Activated CD8-positive, alpha-beta memory T cell treated with anti-CD3 and anti-CD28 coated beads, Interleukin-2, amount 10 ng/mL, durations not matched to agents 7 days and 5 days (primary cell): ENCODE results near the gene NR2C2AP. TPM values are rescaled to one million over a fixed set of nuclear protein-coding genes. Genes with fewer than 3 reads are reported as not detected.
A peak's percentile ranks its signal among the peaks of the same experiment; 100 is the strongest.

Experiments used
- ATAC-seq: fragments of 150-1000 bp; cut with Tn5 transposase; one replicate; pipeline ENCODE4 v1.10.0; 2021; ENCODE audit warnings: moderate library complexity
- CTCF ChIA-PET: fragments of 350-600 bp; sonication (Branson Sonifier 250); formaldehyde crosslinking; loops from one replicate; lab custom pipeline; 2021; ENCODE audit warnings: antibody characterized with exemption; lab: Charles Lee
- DNase-seq: peaks from one replicate; pipeline ENCODE4 v3.0.0-alpha.2; 2020
- H3K27ac Mint-ChIP-seq: one replicate; pipeline ENCODE4 v1.8.0; 2021; ENCODE audit warnings: mild to moderate bottlenecking, mixed read lengths
- H3K27me3 Mint-ChIP-seq: one replicate; pipeline ENCODE4 v1.8.0; 2021; ENCODE audit warnings: mixed read lengths
- H3K36me3 Mint-ChIP-seq: one replicate; pipeline ENCODE4 v1.8.0; 2021; ENCODE audit warnings: mild to moderate bottlenecking, mixed read lengths
- H3K4me1 Mint-ChIP-seq: one replicate; pipeline ENCODE4 v1.8.0; 2021; ENCODE audit warnings: mixed read lengths
- H3K4me3 Mint-ChIP-seq: one replicate; pipeline ENCODE4 v1.8.0; 2021; ENCODE audit warnings: mild to moderate bottlenecking, moderate library complexity, mixed read lengths
- H3K9me3 Mint-ChIP-seq: one replicate; pipeline ENCODE4 v1.8.0; 2022; ENCODE audit warnings: low read depth, mixed read lengths
- total RNA-seq, 2 experiments: library from RNA; stranded (reverse); gene quantifications; one replicate each; pipeline ENCODE4 v1.2.3, GENCODE V29; 2021

NR2C2AP gene
- 10 to 100 TPM; 32.8 to 33.0 TPM for total RNA-seq

DNA sequence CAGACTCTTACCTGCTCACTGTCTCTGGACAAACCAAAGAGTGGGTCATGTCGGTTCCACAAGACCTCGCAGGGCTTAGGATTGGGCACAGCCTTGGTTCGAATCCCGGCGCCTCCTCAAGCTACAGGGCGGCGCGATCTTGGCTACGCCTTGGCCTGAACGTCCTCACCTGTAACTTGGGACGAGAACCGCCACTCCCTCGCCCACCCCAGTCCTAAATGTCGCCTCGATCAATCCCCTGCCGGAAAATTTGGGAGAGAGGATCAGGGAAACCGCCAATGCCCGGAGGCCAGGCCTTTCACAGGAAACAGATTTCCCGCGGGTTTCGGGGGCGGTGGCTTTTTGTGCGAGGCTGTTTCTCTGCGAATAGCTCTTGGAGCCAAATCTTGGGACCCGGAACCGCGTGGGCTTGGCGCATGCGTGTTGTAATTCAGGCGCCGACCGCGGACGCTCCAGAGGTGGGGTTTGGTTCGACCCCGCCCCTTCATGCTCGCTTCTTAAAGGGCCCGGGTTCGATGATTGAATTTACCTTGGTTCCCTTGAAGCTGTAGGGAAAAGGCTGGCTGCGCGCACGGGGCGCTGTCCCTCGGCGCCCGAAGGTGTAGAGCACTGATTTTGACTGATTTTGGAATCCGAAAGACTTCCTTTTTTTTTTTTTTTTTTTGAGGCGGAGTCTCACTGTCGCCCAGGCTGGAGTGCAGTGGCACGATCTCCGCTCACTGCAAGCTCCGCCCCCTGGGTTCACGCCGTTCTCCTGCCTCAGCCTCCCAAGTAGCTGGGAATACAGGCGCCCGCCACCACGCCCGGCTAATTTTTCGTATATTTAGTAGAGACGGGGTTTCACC is at the start of gene NR2C2AP:
Gene NR2C2AP (minus strand): TSS at position 403 of the 845 bp plus-strand sequence. CDS start 354 bp downstream, at position 49.
- peak; percentile 95 for DNase-seq
- CTCF ChIA-PET = interaction anchor here (0.8 to 3.1 kb wide), 6 partner anchors 11 to 164 kb away, joined by 3 to 29 read pairs (median 8); partner anchors contain the start of genes BORCS8 and RFXANK
- Mint-ChIP-seq H3K27ac (peak within 1 kb of the TSS; percentile 90), H3K4me3 (peak within 1 kb of the TSS; percentile 93), H3K4me1 (peaks cover 39% of the 10 kb centered on the region), H3K9me3 (no peaks in the 10 kb centered on the region), H3K36me3 (peaks cover 18% of the 10 kb centered on the region), H3K27me3 (no peaks in the 10 kb centered on the region)
- peak; percentile 95 for ATAC-seq

GRCh38 chr19:19250196-19250801 is 47.1 kb upstream of the NR2C2AP start:
- no peak overlapping the region for H3K27ac Mint-ChIP-seq
- H3K27me3 Mint-ChIP-seq = peaks cover 27% of the 10 kb centered on the region
- H3K4me3 Mint-ChIP-seq = no peak overlapping the region

DNA sequence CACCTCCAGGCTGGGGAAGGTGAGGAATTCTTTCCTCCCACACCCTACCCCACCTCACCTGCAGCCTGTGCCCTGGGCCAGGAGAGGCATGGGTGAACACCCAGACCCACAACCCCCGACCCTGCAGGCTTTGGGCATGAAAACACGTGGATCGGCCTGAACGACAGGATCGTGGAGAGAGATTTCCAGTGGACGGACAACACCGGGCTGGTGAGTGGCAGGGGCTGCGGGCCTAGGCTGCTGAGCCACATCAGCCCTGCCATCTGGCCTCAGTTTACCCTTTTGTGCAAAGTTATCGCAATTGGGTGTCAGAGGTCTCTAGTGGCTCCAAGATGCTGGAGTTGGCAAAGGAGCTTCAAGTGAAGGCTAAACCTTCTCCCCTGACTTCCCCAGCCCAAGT is 37.3 kb upstream of the NR2C2AP start:
- Mint-ChIP-seq H3K9me3 (peaks cover 6% of the 10 kb centered on the region), H3K27ac (no peak overlapping the region), H3K36me3 (no peaks in the 10 kb centered on the region), H3K27me3 (peaks cover 3% of the 10 kb centered on the region), H3K4me3 (no peak overlapping the region), H3K4me1 (no peaks in the 10 kb centered on the region)
- DNase-seq (no peak), ATAC-seq (no peak)
- CTCF ChIA-PET = no interaction called here

More at GRCh38 chr19:19250196-19250801, 47.1 kb upstream of the NR2C2AP start:
- H3K36me3 Mint-ChIP-seq = no peaks in the 10 kb centered on the region
- ATAC-seq (no peak), DNase-seq (no peak)
- no peaks in the 10 kb centered on the region for H3K9me3 Mint-ChIP-seq
- H3K4me1 Mint-ChIP-seq = no peaks in the 10 kb centered on the region
- CTCF ChIA-PET = no interaction called here

DNA sequence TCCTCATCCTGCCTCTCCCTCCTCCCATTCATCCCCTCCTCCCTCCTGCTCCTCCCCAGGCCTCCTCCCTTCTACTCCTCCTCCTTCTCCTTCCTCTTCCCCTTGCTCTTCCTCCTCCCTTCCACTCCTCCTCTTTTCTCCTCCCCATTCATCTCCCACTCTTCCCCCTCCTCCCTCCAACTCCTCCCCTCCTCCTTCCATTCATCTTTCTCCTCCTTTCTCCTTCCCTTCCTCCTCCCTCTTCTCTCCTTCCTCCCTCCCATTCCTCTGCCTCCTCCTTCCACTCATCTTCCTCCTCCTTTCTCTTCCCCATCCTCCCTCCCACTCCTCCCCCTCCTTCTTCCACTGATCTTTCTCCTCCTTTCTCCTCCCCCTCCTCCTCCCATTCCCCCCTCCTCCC is 36.5 kb upstream of the NR2C2AP start:
- no peaks in the 10 kb centered on the region for H3K36me3 Mint-ChIP-seq
- DNase-seq (no peak), ATAC-seq (no peak)
- H3K27ac Mint-ChIP-seq = no peak overlapping the region
- no peaks in the 10 kb centered on the region for H3K4me1 Mint-ChIP-seq
- peaks cover 6% of the 10 kb centered on the region for H3K9me3 Mint-ChIP-seq
- no peak overlapping the region for H3K4me3 Mint-ChIP-seq
- CTCF ChIA-PET = no interaction called here
- peaks cover 3% of the 10 kb centered on the region for H3K27me3 Mint-ChIP-seq

DNA sequence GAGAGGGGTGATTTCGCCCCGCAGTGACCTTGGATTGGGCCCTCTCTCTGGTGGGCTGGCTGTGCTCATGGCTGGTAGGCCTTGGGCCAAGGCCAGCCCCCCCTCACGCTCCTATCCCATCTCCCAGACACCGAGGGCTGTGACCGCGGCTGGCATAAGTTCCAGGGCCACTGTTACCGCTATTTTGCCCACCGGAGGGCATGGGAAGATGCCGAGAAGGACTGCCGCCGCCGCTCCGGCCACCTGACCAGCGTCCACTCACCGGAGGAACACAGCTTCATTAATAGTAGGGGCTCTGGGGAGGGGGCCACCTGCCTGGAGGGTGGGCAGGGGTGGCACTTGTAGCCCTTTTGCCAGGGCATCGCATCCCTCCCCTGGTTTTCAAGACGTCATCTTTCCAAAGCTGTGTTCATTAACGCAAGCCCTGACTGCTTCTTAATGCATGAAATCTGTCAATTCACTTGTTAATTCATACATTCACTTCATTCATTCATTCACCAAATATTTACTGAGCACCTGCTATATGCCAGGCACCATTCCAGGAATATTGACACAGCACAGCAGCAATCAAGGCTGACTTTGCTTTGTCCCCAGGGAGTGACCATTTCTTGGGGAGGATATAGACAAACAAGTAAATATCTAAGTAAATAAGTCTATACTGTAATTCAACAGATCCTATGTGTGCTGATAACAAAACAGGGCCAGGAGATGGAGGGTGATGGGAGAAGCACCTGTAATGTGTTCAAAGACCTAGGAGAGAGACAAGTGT is 35.1 kb upstream of the NR2C2AP start:
- ATAC-seq (no peak), DNase-seq (no peak)
- Mint-ChIP-seq H3K27me3 (peaks cover 3% of the 10 kb centered on the region), H3K4me1 (no peaks in the 10 kb centered on the region), H3K27ac (no peak overlapping the region), H3K36me3 (no peaks in the 10 kb centered on the region), H3K9me3 (peaks cover 6% of the 10 kb centered on the region), H3K4me3 (no peak overlapping the region)
- CTCF ChIA-PET = no interaction called here

GRCh38 chr19:19236173-19236572 is 33.0 kb upstream of the NR2C2AP start:
- ATAC-seq (no peak), DNase-seq (no peak)
- Mint-ChIP-seq H3K27ac (no peak overlapping the region), H3K4me1 (no peaks in the 10 kb centered on the region), H3K9me3 (peaks cover 6% of the 10 kb centered on the region), H3K36me3 (no peaks in the 10 kb centered on the region), H3K27me3 (peaks cover 6% of the 10 kb centered on the region), H3K4me3 (no peak overlapping the region)
- CTCF ChIA-PET = interaction anchor here (1.5 kb wide), 1 partner anchor 11 kb away, joined by 3 read pairs; no protein-coding TSS in a partner anchor

GRCh38 chr19:19234220-19234816 is 31.1 kb upstream of the NR2C2AP start:
- no peak overlapping the region for H3K4me3 Mint-ChIP-seq
- H3K9me3 Mint-ChIP-seq = peaks cover 6% of the 10 kb centered on the region
- DNase-seq (no peak), ATAC-seq (no peak)
- H3K27ac Mint-ChIP-seq = no peak overlapping the region
- no peaks in the 10 kb centered on the region for H3K4me1 Mint-ChIP-seq
- no peaks in the 10 kb centered on the region for H3K36me3 Mint-ChIP-seq
- CTCF ChIA-PET = interaction anchor here (1.6 kb wide), 1 partner anchor 60 kb away, joined by 4 read pairs; no protein-coding TSS in a partner anchor
- H3K27me3 Mint-ChIP-seq = peaks cover 6% of the 10 kb centered on the region

- peaks cover 10% of the 10 kb centered on the region for H3K27me3 Mint-ChIP-seq
- H3K4me1 Mint-ChIP-seq = no peaks in the 10 kb centered on the region
- no peak overlapping the region for H3K4me3 Mint-ChIP-seq
- H3K27ac Mint-ChIP-seq = no peak overlapping the region
- H3K9me3 Mint-ChIP-seq = peaks cover 6% of the 10 kb centered on the region
- DNase-seq = no peak
- no peak for ATAC-seq
- CTCF ChIA-PET = no interaction called here
- no peaks in the 10 kb centered on the region for H3K36me3 Mint-ChIP-seq
These were observed 29.1 kb upstream of the NR2C2AP start for GRCh38 chr19:19232261-19232721.

DNA sequence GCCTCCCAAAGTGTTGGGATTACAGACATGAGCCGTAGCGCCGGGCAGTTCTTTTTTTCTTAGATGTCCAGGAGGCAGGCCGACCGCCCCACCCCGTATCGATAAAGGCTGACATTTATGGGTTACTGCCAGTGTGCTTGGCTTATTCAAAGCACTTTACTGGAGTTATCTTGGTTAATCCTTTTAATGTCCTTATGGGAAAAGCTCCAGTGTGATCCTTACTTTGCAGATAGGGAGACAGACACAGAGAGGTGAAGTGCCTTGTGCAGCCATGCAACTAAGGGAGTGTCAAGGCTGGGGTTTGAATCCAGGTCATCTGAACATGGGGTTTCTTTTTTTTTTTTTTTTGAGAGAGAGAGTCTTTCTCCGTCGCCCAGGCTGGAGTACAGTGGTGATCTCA is 27.8 kb upstream of the NR2C2AP start:
- DNase-seq (no peak), ATAC-seq (no peak)
- H3K4me3 Mint-ChIP-seq = no peak overlapping the region
- peaks cover 2% of the 10 kb centered on the region for H3K9me3 Mint-ChIP-seq
- CTCF ChIA-PET = interaction anchor here (0.7 kb wide), 1 partner anchor 635 kb away, joined by 3 read pairs; no protein-coding TSS in a partner anchor
- H3K27me3 Mint-ChIP-seq = peaks cover 10% of the 10 kb centered on the region
- no peaks in the 10 kb centered on the region for H3K4me1 Mint-ChIP-seq
- no peak overlapping the region for H3K27ac Mint-ChIP-seq
- H3K36me3 Mint-ChIP-seq = no peaks in the 10 kb centered on the region

DNA sequence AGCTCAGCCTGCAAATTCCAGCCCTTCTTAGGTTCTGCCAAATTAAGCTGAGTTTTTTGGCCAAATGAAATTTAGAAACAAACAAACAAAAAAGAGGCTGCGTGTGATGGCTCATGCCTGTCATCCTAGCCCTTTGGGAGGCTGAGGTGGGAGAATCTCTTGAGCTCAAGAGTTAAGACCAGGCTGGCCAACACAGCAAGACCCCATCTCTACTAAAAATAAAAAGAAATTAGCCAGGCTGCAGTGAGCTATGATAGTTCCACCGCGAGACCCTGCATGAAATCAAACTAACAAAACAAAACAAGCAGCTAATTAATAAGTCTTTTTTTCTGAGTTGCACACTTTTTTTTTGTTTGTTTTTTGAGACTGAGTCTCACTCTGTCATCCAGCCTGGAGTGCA is 26.5 kb upstream of the NR2C2AP start:
- DNase-seq (no peak), ATAC-seq (no peak)
- no peaks in the 10 kb centered on the region for H3K36me3 Mint-ChIP-seq
- H3K27ac Mint-ChIP-seq = no peak overlapping the region
- H3K9me3 Mint-ChIP-seq = no peaks in the 10 kb centered on the region
- H3K4me3 Mint-ChIP-seq = no peak overlapping the region
- CTCF ChIA-PET = interaction anchor here (0.6 to 1.8 kb wide), 2 partner anchors 55 to 122 kb away, joined by 3 to 4 read pairs; no protein-coding TSS in a partner anchor
- H3K4me1 Mint-ChIP-seq = peaks cover 3% of the 10 kb centered on the region
- peaks cover 10% of the 10 kb centered on the region for H3K27me3 Mint-ChIP-seq

DNA sequence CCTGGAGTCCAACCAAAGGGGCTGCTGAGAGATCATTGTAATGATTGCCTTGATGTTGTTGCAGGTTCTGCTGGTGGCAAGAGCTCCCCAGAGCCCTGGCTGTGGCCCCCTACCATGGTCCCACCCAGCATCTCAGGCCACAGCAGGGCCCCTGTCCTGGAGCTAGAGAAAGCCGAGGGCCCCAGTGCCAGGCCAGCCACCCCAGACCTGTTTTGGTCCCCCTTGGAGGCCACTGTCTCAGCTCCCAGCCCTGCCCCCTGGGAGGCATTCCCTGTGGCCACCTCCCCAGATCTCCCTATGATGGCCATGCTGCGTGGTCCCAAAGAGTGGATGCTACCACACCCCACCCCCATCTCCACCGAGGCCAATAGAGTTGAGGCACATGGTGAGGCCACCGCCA is 24.0 kb upstream of the NR2C2AP start:
- Mint-ChIP-seq H3K27ac (no peak overlapping the region), H3K9me3 (no peaks in the 10 kb centered on the region), H3K27me3 (peaks cover 23% of the 10 kb centered on the region), H3K4me1 (peaks cover 3% of the 10 kb centered on the region), H3K4me3 (no peak overlapping the region), H3K36me3 (no peaks in the 10 kb centered on the region)
- ATAC-seq (no peak), DNase-seq (no peak)
- CTCF ChIA-PET = interaction anchor here (1.1 kb wide), 1 partner anchor 12 kb away, joined by 3 read pairs; no protein-coding TSS in a partner anchor

DNA sequence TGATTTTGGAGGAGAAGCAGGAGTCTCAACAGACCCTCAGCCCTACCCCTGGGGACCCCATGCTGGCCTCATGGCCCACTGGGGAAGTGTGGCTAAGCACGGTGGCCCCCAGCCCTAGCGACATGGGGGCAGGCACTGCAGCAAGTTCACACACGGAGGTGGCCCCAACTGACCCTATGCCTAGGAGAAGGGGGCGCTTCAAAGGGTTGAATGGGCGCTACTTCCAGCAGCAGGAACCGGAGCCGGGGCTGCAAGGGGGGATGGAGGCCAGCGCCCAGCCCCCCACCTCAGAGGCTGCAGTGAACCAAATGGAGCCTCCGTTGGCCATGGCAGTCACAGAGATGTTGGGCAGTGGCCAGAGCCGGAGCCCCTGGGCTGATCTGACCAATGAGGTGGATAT is 23.4 kb upstream of the NR2C2AP start:
- peaks cover 3% of the 10 kb centered on the region for H3K4me1 Mint-ChIP-seq

More for the DNA sequence above, 23.4 kb upstream of the NR2C2AP start:
- H3K9me3 Mint-ChIP-seq = no peaks in the 10 kb centered on the region
- CTCF ChIA-PET = interaction anchor here (1.1 kb wide), 1 partner anchor 11 kb away, joined by 3 read pairs; no protein-coding TSS in a partner anchor
- no peak for DNase-seq
- no peak overlapping the region for H3K27ac Mint-ChIP-seq
- no peaks in the 10 kb centered on the region for H3K36me3 Mint-ChIP-seq
- H3K27me3 Mint-ChIP-seq = peaks cover 20% of the 10 kb centered on the region
- ATAC-seq = no peak
- no peak overlapping the region for H3K4me3 Mint-ChIP-seq
